K562 (cell line): ENCODE measurements around the gene CSAD. TPM values are rescaled to one million over a fixed set of nuclear protein-coding genes. Genes with fewer than 3 reads are reported as not detected.

ENCODE experiments used
- CCNT2 ChIP-seq: IDR thresholded peaks from 2 replicates; pipeline ENCODE4 v1.6.1; 2011; ENCODE audit warnings: borderline replicate concordance, low read depth, mild to moderate bottlenecking, moderate library complexity, mixed read lengths, low read length; ENCODE audit not compliant: insufficient read length; ENCODE audit errors: extremely low read depth
- CREB3L1 ChIP-seq: fragments of 450-650 bp; IDR thresholded peaks from 2 replicates; pipeline ENCODE4 v1.6.1; 2014; ENCODE audit warnings: low read depth, mild to moderate bottlenecking, moderate library complexity, borderline replicate concordance
- JUN ChIP-seq, 2 experiments: sonication (generic) in 1 of 2; formaldehyde crosslinking in 1 of 2; IDR thresholded peaks; 2 replicates each; pipeline versions ENCODE4 v1.6.1 to v1.8.0; 2012 to 2022; ENCODE audit warnings: borderline replicate concordance in 2 of 2, mild to moderate bottlenecking in 2 of 2, improper control_type of control experiment in 1 of 2, low read depth in 1 of 2, low read length in 1 of 2, missing genetic modification reagents in 1 of 2
- MYC ChIP-seq, 2 experiments: fragments of 250-450 bp in 1 of 2; sonication (Bioruptor Pico) in 1 of 2; IDR thresholded peaks; 2 replicates each; pipeline versions ENCODE4 v1.5.1 to v1.6.1; 2012 to 2021; ENCODE audit warnings: low read depth in 2 of 2, borderline replicate concordance in 1 of 2, improper control_type of control experiment in 1 of 2, low read length in 1 of 2, mild to moderate bottlenecking in 1 of 2, moderate library complexity in 1 of 2
- NRF1 ChIP-seq, 2 experiments: fragments of 450-650 bp; IDR thresholded peaks in 1 of 2; conservative IDR thresholded peaks in 1 of 2; 2 replicates each; pipeline ENCODE4 v1.6.1; 2014; ENCODE audit warnings: mild to moderate bottlenecking in 2 of 2
- PCBP2 ChIP-seq: fragments of 200-400 bp; formaldehyde crosslinking; IDR thresholded peaks from 2 replicates; pipeline ENCODE4 v1.6.1; 2018; ENCODE audit warnings: low read length, low read depth, mild to moderate bottlenecking, moderate library complexity; ENCODE audit not compliant: poor library complexity, severe bottlenecking
- PKNOX1 ChIP-seq: fragments of 450-650 bp; IDR thresholded peaks from 2 replicates; pipeline ENCODE4 v1.6.1; 2016
- PRMT5 ChIP-seq: sonication (generic); formaldehyde crosslinking; IDR thresholded peaks from 2 replicates; pipeline ENCODE4 v1.5.0; 2020; ENCODE audit warnings: missing genetic modification reagents
- PTRF ChIP-seq: fragments of 450-650 bp; IDR thresholded peaks from 2 replicates; pipeline ENCODE4 v1.6.1; 2016; ENCODE audit warnings: mild to moderate bottlenecking, missing genetic modification characterization, missing compliant biosample characterization
- TEAD4 ChIP-seq, 2 experiments: sonication (generic) in 1 of 2; formaldehyde crosslinking in 1 of 2; IDR thresholded peaks; 2 replicates each; pipeline versions ENCODE4 v1.6.1 to v1.8.0; 2012 to 2022; ENCODE audit warnings: borderline replicate concordance in 1 of 2, inconsistent platforms in 1 of 2, low read length in 1 of 2, mild to moderate bottlenecking in 1 of 2, missing genetic modification reagents in 1 of 2
- YY1 ChIP-seq, 3 experiments: IDR thresholded peaks; 2 replicates each; pipeline ENCODE4 v1.6.1; 2011; ENCODE audit warnings: low read length in 2 of 3, mild to moderate bottlenecking in 2 of 3, moderate library complexity in 2 of 3, borderline replicate concordance in 1 of 3, control low read depth in 1 of 3, low read depth in 1 of 3; ENCODE audit not compliant: insufficient read depth in 3 of 3, insufficient replicate concordance in 2 of 3, control insufficient read depth in 1 of 3, insufficient read length in 1 of 3; ENCODE audit errors: extremely low read depth in 1 of 3
- ZNF133 ChIP-seq: fragments of 250-450 bp; sonication (Bioruptor Pico); IDR thresholded peaks from 2 replicates; pipeline ENCODE4 v1.4.0; 2020; ENCODE audit warnings: mild to moderate bottlenecking
- polyA plus RNA-seq, 8 experiments: library from polyadenylated mRNA; depleted of rRNA in 4 of 8; stranded (reverse) in 5 of 8; unstranded in 3 of 8; fragments of >200 nt; fragmentation: Nextera tagmentation in 2 of 8; fragmentation: Illumina TruSeq in 1 of 8; extraction: Ambion mirVana in 2 of 8; extraction: Trizol in 1 of 8; gene quantifications; 2 replicates each; pipeline versions ENCODE4 v1.2.1 to v1.2.3, GENCODE V29; 2011 to 2014; ENCODE audit warnings: inconsistent platforms in 1 of 8, missing spikeins in 1 of 8
- total RNA-seq, 7 experiments: library from RNA; depleted of rRNA in 6 of 7; stranded (reverse); fragments of >200 nt in 6 of 7; fragmentation: Illumina TruSeq in 2 of 7; extraction: Trizol in 2 of 7; gene quantifications; 2 replicates each; pipeline versions ENCODE4 v1.2.1 to v1.2.3, GENCODE V29; 2011 to 2021; ENCODE audit warnings: low replicate concordance in 1 of 7

Gene CSAD
- total and polyA plus RNA-seq, 9 of the 15 experiments (the other 6 are each of a cell fraction or from before 2014, with no cell fraction given), result 1.8 to 19.6 (median 8.1) TPM

DNA sequence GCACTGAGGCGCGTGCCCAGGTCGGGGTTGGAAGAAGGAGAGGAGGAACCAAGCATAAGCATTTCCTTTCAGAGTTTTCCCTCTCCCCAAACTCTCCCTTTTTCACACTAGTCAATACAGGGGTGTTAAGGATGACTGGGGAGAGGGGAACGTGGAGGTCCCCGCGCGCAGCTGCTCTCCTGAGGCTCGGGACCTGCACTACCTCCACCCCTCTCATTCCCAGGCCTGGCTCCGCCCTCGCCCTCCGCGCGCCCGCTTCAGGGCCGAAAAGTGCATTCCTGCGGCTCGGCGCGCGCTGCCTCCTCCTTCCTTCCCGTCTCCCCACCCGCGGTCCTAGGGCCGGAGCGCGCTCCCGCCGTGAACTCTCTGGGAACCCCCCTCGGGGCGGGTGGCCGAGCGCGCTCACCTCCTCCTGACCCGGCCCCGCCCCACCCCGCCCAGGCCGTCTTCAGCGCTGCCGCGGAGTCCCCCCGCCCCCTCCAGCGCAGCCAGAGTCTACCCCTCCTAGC is 40.0 kb upstream of the CSAD start (continued):
- TF ChIP-seq NRF1 (conservative IDR thresholded peaks at IDR 0.05 in 1 of 2, IDR thresholded peaks at IDR 0.05 in 1 of 2) (peak; percentile 74 to 78), ZNF133 (CRISPR knock-in tag) (no peak), CREB3L1 (no peak), PCBP2 (no peak), PKNOX1 (no peak), CCNT2 (peak; percentile 38), PTRF (tag) (no peak), PRMT5 (CRISPR knock-in tag) (no peak), MYC (IDR thresholded peaks at IDR 0.05; ENCODE audit: low read depth, low read length) (no peak), MYC (CRISPR knock-in tag; IDR thresholded peaks at IDR 0.05; ENCODE audit: borderline replicate concordance, low read depth) (peak; percentile 68; the same call in 1 of the 2 replicates), JUN (IDR thresholded peaks at IDR 0.05; ENCODE audit: borderline replicate concordance, low read depth, low read length) (no peak), JUN (CRISPR knock-in tag; IDR thresholded peaks at IDR 0.05; ENCODE audit: borderline replicate concordance) (no peak), YY1 (IDR thresholded peaks at IDR 0.05; ENCODE audit: borderline replicate concordance in 1 of 3, control insufficient read depth in 1 of 3, extremely low read depth in 1 of 3, insufficient read depth in 3 of 3, insufficient read length in 1 of 3, insufficient replicate concordance in 2 of 3, low read depth in 1 of 3, low read length in 2 of 3) (peak in 1 of 3 experiments; percentile 11), TEAD4 (IDR thresholded peaks at IDR 0.05; ENCODE audit: low read length) (peak; percentile 41; the same call in 1 of the 2 replicates), TEAD4 (CRISPR knock-in tag; IDR thresholded peaks at IDR 0.05; ENCODE audit: borderline replicate concordance) (no peak)
